ENCODE results near the gene ABCG2. TPM values are rescaled to one million over a fixed set of nuclear protein-coding genes. Genes with fewer than 3 reads are reported as not detected.
"Not testable (repeated sequence)": the region's sequence is repeated elsewhere in the genome, so short reads cannot be mapped to it uniquely, and the experiment has no call there.

ABCG2 gene
- total RNA-seq, 1 experiment from 2014 or later: not detected

DNA sequence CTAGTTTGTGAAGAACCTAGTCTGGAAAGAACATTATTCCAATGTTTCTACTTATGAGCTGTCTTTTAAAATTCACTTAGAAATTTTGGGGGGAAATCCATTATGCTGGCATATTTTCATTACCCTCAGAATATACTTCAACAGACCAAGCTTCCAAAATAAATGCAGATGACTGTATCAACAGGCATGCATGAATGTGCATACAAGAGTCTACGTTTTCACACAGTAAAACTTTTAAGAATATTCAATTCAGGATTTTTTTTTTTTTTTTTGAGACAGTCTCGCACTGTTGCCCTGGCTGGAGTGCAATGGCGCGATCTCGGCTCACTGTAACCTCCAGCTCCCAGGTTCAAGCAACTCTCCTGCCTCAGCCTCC is 49.7 kb downstream of the ABCG2 start:
- no peak overlapping the region for H3K27ac ChIP-seq (ENCODE audit: low read depth, low read length, poor library complexity, severe bottlenecking)
- intact Hi-C loops (cut with micrococcal nuclease; ENCODE audit: unreplicated experiment): no loop called here
- H3K9me3 ChIP-seq (ENCODE audit: low read depth, low read length, poor library complexity, severe bottlenecking): no peaks in the 10 kb centered on the region
- no peaks in the 10 kb centered on the region for H3K36me3 ChIP-seq (ENCODE audit: insufficient read depth, low read length, poor library complexity, severe bottlenecking)
- CTCF ChIA-PET: no interaction called here
- H3K4me3 ChIP-seq (ENCODE audit: low read depth, low read length, poor library complexity, severe bottlenecking): no peak overlapping the region
- no peak for DNase-seq (ENCODE audit: low spot score)
- no TSS peak for BruUV-seq (replicated peaks)
- no peaks in the 10 kb centered on the region for H3K4me1 ChIP-seq (ENCODE audit: insufficient read depth, low read length, poor library complexity, severe bottlenecking)
- no peak for TF ChIP-seq CTCF (conservative IDR thresholded peaks at IDR 0.05; ENCODE audit: low read depth, low read length)
- POLR2A ChIA-PET (ENCODE audit: low non-redundant PET): no interaction called here
- no peaks in the 10 kb centered on the region for H3K27me3 ChIP-seq (replicated peaks; ENCODE audit: insufficient read depth, low read depth, low read length, poor library complexity)

DNA sequence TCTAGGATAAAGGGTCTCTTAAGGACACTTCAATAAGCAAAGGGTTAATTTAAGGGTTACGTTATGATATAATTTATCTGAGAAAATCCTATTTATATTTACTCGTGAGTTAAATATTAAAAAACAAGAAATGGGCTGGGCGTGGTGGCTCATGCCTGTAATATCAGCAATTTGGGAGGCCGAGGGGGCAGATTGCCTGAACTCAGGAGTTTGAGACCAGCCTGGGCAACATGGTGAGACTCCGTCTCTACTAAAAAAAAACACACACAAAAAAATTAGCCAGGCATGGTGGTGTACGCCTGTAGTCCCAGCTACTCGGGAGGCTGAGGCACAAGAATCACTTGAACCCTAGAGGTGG is 50.4 kb downstream of the ABCG2 start:
- H3K36me3 ChIP-seq (ENCODE audit: insufficient read depth, low read length, poor library complexity, severe bottlenecking); H3K27ac ChIP-seq (ENCODE audit: low read depth, low read length, poor library complexity, severe bottlenecking); DNase-seq (ENCODE audit: low spot score); intact Hi-C loops (cut with micrococcal nuclease; ENCODE audit: unreplicated experiment); H3K9me3 ChIP-seq (ENCODE audit: low read depth, low read length, poor library complexity, severe bottlenecking); POLR2A ChIA-PET (ENCODE audit: low non-redundant PET); CTCF ChIA-PET; H3K27me3 ChIP-seq (replicated peaks; ENCODE audit: insufficient read depth, low read depth, low read length, poor library complexity); H3K4me1 ChIP-seq (ENCODE audit: insufficient read depth, low read length, poor library complexity, severe bottlenecking); BruUV-seq (replicated peaks); H3K4me3 ChIP-seq (ENCODE audit: low read depth, low read length, poor library complexity, severe bottlenecking): not testable (repeated sequence)

DNA sequence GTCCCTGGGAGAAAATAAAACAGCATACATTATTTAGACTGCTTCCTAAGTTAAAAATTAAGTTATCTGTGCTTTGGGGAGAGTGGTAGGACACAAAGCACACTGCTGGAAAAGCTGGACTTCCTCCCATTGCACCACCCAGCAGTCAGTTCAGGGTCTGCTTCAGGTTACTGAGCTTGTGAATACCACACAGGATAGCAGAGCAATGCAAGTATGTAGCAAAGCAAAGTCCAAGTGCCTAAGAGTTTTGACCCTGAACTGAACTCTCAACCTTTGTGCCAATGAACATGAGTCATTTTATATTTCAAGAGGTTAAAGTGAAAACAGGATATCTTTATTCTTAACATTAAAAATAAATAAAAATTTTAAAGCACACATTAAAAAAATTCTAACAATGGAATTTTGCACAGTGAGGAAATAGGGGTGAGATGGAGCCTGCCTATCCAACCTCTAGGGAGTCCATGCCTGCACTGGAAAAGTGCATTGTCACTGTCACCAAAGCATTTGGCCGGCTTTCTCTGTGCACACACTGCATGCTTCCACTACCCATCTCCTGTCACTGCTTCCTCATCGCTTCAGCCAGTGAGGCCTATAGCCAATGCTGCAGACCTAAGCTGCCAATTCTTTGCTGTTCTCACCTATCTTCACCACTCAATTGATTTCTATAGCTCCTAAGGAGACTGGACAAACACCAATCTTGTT is 50.9 kb downstream of the ABCG2 start:
- DNase-seq (ENCODE audit: low spot score): no peak
- no peaks in the 10 kb centered on the region for H3K36me3 ChIP-seq (ENCODE audit: insufficient read depth, low read length, poor library complexity, severe bottlenecking)
- no peaks in the 10 kb centered on the region for H3K9me3 ChIP-seq (ENCODE audit: low read depth, low read length, poor library complexity, severe bottlenecking)
- H3K27ac ChIP-seq (ENCODE audit: low read depth, low read length, poor library complexity, severe bottlenecking): no peak overlapping the region
- H3K4me1 ChIP-seq (ENCODE audit: insufficient read depth, low read length, poor library complexity, severe bottlenecking): no peaks in the 10 kb centered on the region
- ChIA-PET CTCF (no interaction called here), POLR2A (ENCODE audit: low non-redundant PET) (no interaction called here)
- intact Hi-C loops (cut with micrococcal nuclease; ENCODE audit: unreplicated experiment): no loop called here
- BruUV-seq (replicated peaks): no TSS peak
- no peak overlapping the region for H3K4me3 ChIP-seq (ENCODE audit: low read depth, low read length, poor library complexity, severe bottlenecking)
- no peaks in the 10 kb centered on the region for H3K27me3 ChIP-seq (replicated peaks; ENCODE audit: insufficient read depth, low read depth, low read length, poor library complexity)
- TF ChIP-seq EZH2 (IDR thresholded peaks at IDR 0.05; ENCODE audit: borderline replicate concordance, low read depth, low read length, poor library complexity, severe bottlenecking) (no peak), CTCF (conservative IDR thresholded peaks at IDR 0.05; ENCODE audit: low read depth, low read length) (no peak)

GRCh38 chr4:88106205-88106604 is 52.2 kb downstream of the ABCG2 start:
- CTCF ChIA-PET: no interaction called here
- no peak for DNase-seq (ENCODE audit: low spot score)
- no peak for TF ChIP-seq EZH2 (IDR thresholded peaks at IDR 0.05; ENCODE audit: borderline replicate concordance, low read depth, low read length, poor library complexity, severe bottlenecking)
- no peak for TF ChIP-seq CTCF (conservative IDR thresholded peaks at IDR 0.05; ENCODE audit: low read depth, low read length)

More at GRCh38 chr4:88106205-88106604, 52.2 kb downstream of the ABCG2 start:
- Histone ChIP-seq H3K27ac (ENCODE audit: low read depth, low read length, poor library complexity, severe bottlenecking) (no peak overlapping the region), H3K27me3 (replicated peaks; ENCODE audit: insufficient read depth, low read depth, low read length, poor library complexity) (no peaks in the 10 kb centered on the region), H3K4me3 (ENCODE audit: low read depth, low read length, poor library complexity, severe bottlenecking) (no peak overlapping the region), H3K36me3 (ENCODE audit: insufficient read depth, low read length, poor library complexity, severe bottlenecking) (no peaks in the 10 kb centered on the region), H3K9me3 (ENCODE audit: low read depth, low read length, poor library complexity, severe bottlenecking) (no peaks in the 10 kb centered on the region), H3K4me1 (ENCODE audit: insufficient read depth, low read length, poor library complexity, severe bottlenecking) (no peaks in the 10 kb centered on the region)
- intact Hi-C loops (cut with micrococcal nuclease; ENCODE audit: unreplicated experiment): no loop called here
- BruUV-seq (replicated peaks): no TSS peak
- POLR2A ChIA-PET (ENCODE audit: low non-redundant PET): no interaction called here
